Activated T-helper 1 cell treated with anti-CD3 and anti-CD28 coated beads, Interleukin-2, amount 50 U/mL, for 16 hours (primary cell): ENCODE results near the gene LPIN2.
"Not testable (repeated sequence)": the region's sequence is repeated elsewhere in the genome, so short reads cannot be mapped to it uniquely, and the experiment has no call there.

Experiments
- DNase-seq, 2 donors: peaks; one replicate each; pipeline ENCODE4 v3.0.0-alpha.2; 2020; ENCODE audit warnings: low read depth in 1 of 2, low spot score in 1 of 2

LPIN2 gene

DNA sequence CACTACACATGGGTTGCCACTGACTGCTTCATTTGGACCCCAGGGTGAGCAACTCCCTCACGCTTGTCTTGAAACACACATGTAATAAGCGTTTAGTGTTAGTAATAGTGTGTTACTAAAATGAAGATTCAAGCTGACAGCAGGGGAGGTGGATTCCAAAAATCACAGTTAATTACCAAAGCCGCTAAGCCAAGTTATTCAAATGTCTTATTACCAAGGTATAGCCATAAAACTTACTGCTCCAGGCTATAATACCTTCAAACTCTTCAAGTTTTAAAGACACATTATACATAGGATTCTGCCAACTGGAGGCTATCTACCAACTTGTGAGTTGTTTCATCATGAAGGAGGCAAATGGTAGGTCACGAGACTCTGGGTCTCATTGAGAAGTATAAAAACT lies 2.9 kb downstream of the LPIN2 start:
- DNase-seq: no peak

DNA sequence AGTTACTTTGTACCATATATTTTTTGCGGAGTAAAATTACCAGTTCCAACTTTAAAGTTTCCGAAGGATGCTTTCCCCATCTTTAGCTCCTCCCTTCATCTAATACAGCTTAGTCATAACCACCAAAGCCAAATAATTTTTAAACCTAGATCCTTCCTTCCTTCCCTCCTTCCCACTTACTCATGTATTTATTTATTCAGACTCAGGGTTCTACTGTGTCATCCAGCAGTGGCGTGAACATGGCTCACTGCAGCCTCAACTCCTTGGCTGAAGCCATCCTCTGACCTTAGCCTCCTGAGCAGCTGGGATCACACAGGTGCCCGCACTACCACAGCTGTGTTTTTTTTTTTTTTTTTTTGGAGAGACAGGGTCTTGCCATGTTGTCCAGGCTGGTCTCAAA lies 4.4 kb downstream of the LPIN2 start:
- DNase-seq: no peak

DNA sequence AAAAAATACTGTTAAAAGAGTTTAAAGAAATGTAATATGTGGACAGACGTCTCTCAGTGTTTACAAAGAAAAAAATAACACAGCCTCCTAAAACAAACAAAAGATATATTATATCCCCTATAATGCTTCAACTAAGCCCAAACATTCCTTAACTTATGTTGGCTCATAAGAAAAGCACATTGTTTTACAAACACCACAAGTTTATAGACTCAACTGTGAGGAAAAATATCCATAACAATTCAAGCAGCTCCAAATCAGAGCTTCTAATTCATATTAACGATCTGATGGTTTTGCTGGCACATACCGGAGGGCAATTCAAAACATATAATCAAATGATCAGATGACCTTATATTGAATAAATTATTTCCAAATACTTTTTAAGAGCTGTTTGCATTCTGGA lies 5.5 kb downstream of the LPIN2 start:
- DNase-seq: no peak

DNA sequence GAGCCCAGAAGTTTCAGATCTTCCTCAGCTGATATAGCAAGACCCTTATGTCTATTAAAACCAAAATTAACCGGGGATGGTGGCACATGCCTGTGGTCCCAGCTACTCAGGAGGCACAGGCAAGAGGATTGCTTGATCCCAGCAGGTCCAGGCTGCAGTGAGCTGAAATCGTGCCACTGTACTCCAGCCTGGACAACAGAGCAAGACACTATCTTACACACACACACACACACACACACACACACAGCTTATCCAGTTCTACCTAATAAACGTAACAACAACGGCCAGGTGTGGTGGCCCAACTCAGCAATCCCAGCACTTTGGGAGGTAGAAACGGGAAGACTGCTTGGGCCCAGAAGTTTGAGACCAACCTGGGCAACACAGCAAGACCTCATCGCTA lies 7.5 kb downstream of the LPIN2 start:
- DNase-seq: no peak

DNA sequence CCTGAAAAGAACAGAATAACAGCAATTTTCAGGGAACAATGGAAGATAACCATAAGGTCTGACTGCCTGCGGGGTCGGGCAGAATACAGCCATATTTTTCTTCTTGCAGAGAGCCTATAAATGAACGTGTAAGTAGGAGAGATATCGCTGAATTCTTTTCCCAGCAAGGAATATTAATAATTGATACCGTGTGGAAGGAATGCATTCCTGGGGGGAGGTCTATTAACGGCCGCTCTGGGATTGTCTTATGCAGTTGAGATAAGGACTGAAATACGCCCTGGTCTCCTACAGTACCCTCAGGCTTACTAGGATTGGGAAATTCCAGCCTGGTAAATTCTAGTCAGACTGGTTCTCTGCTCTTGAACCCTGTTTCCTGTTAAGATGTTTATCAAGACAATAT lies 9.2 kb downstream of the LPIN2 start:
- DNase-seq: not testable (repeated sequence)

DNA sequence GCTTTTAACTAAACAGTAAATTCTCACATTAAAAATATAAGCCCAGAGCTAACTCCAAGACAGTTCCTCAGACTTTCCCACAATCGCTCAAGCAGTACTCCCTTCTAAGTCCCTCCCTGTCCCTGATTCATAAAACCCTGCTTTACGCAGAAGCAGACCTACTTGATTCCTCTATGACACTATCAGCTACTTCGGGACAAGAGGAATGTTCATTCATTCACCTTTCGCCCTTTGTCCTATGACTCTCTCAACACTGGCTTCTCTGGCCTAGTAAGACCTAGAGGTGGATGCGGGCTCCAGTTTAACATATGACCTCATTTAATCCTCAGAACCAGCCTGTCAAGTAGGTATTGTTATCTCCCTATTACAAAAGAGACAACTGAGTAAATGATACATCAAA lies 10.2 kb downstream of the LPIN2 start:
- no peak for DNase-seq

DNA sequence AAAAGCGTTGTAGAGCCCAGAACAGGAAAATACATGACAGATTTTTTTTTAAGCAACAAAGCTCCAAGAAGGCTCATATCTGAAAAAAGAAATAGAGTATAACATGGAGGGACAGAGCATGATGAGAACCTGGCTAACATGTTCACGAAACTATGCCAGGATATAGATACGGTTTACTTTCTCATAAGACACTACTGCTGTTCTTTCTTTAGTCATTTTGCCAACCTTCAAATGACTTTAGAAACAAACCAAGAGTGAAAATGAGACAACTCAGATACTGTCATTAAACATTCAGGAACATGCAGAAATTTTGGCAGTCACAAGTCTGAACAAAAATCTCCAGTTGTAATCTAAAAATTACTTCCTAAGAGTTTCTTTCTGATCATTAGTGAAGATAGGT lies 14.3 kb downstream of the LPIN2 start:
- DNase-seq: no peak

DNA sequence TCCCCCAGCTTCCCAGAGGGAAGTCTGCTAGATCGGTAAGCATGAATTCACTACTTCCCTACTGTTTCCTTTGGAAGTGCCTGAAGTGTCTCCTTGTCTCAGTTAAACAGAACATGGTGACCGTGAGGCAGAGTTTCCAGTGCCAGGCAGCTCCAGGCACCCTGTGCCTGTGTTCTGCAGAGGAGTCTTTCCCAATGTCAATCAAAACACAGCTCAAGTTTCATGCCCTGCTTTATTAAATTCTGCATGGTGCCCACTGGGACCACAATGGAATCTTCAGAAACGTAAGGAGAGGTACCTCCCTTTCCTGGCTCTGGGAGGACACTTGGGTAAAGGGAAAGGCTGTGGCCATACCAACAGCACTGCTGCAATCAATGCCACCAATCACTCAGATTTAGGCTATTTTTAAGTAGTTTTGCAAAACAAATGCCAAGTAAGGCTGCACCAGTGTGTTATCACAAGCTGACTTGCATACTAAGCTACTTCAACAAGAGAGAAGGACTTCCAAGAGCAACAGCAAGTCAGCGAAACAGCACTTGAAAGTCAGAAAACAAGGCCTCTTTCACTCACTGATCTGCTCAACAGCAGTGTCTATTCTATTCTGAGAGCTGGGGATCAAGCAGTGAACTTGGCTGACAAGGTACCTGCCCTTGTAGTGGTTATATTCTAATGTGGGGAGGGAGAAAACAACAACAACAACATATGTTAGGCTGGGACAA lies 14.9 kb downstream of the LPIN2 start:
- no peak for DNase-seq

DNA sequence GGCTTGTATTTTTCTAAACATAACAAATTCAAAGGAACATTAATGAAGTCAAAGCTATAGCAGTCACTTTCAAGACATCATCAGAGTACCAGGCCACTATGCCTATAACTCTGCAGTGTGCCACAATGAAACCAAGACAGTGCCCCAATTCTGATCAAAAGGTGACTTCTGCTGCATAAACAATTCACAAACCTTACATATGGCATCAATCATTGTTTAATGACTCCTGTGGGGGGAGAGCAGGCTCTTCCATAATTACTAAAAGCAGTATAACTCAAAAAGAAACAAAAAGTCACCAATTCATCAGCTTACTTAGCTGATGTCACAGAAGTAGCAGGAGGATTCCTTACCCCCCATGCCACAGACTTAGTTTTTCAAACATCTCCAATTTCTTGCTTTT lies 15.5 kb downstream of the LPIN2 start:
- no peak for DNase-seq

DNA sequence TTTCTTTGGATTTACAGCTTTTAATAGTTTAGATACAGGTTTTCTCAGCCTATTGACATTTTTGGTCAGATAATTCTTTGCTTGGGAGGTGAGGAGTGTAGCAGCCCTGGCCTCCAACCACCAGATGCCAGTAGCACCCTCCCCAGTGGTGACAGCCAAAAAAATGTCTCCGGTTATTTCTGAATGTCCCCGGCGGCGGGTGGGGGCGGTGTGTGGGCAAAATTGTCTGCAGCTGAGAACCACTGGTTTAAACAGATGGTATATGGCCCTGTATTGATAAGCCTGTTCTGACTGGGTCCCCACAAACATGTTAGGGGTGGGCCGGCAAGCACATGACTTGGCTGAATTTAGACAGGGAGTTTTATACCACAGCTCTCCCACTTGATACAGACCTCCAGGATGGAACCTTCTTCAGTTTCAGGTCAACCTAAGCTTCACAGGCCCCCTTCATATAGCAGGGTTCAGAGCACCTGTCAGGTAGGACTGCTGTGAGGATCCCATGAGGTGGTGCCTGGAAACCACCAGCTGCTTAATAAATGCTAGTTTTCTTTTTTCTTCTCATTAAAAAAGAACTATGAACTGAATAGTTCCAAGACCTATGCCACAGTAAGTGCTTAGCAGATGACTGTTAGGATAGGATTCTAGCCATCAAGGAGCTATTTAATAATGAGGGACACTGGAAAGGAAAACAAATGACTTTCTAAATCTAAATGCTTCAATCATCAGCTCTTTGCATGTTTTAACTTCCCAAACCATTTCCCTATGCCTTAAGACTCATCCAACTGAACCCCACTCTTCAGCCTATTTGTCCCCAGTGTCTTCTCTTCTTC lies 18.1 kb downstream of the LPIN2 start:
- DNase-seq: peak; percentile 33 to 47

DNA sequence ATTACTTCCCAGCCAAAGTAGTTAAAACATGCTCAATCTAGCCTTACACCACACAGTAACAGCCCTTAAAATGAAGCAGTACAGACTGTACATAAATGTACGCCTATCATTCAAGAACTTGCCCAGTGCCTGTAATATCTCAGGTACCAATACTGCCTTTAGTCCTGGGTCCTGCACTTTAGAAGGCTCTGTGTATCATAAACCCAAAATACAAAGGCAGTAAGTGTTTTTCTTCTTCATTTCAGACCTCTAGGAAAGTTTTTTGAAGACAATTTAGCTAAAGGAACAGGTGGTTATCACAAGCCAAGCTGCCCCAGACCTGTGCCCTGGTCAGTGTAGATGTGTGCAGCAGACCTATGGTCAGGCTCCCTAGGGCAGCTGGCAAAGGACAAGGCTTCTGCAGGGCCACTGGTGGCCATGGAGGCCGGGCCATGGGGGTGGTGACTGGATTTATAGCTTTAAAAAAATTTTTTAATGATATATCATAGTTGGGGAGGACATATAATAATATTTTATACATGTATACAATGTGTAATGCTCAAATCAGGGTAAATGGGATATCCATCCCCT lies 18.8 kb downstream of the LPIN2 start:
- DNase-seq: no peak

DNA sequence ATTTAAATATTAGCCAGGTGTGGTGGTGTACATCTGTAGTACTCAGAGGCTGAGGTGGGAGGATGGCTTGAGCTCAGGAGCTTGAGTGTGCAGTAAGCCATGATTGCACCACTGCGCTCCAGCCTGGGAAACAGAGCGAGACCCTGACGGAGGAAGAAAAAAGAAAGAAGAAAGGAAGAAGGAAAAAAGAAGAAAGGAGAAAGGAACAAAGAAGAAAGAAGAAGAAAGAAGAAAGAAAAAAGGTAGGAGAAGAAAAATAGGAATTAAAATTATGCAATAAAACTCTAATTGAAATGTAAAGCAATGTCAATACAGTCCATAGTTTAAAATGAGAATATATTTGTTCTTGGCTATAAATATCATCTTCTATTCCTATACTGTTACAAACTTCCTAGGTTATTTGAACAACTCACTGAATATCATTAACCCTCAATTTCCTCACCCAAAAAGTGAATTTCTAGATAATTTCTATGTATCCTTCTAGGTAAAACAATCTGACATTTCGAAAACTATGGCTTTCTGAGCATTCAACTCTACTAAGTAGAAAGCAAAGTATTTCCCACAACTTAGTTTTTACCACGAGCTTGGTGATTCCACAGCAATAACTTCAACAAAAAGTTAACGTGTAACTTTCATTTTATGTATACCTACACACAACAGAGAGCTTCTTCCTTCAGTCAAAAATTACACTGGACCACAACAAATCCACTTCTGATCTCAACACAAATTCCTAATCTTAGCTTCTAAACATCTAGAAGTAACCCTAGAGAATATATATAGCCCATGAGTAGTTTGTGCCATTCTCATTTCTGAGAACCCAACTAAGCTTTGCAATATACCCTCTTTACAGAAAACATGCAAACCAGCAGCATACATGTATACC lies 19.7 kb downstream of the LPIN2 start:
- DNase-seq: no peak

DNA sequence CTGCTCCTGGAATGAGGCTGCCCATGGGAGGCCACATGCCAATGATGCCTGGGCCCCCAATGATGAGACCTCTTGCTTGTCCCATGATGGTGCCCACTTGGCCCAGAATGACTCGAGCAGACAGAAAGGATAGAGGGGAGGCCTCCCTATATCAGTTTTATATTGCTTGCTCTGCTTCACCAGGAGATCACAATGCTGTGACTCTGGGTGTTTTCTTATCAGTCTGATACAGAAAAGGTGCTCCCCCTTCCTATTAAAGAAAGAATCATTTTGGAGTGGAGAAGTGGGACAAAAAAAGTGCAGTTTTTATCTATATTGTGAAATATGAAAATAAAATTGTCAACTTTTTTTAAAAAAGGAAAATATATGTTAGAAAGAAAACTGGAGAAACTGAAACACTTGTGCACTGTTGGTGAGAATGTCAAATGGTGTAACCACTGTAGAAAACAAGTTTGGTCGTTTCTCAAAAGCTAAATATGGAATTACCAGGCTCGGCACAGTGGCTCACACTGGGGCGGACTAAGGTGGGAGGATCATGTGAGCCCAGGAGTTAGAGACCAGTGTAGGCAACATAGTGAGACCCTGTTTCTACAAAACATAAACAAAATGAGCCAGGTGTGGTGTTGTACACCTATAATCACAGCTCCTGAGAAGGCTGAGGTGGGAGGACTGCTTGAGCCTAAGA lies 21.8 kb downstream of the LPIN2 start:
- DNase-seq: no peak

DNA sequence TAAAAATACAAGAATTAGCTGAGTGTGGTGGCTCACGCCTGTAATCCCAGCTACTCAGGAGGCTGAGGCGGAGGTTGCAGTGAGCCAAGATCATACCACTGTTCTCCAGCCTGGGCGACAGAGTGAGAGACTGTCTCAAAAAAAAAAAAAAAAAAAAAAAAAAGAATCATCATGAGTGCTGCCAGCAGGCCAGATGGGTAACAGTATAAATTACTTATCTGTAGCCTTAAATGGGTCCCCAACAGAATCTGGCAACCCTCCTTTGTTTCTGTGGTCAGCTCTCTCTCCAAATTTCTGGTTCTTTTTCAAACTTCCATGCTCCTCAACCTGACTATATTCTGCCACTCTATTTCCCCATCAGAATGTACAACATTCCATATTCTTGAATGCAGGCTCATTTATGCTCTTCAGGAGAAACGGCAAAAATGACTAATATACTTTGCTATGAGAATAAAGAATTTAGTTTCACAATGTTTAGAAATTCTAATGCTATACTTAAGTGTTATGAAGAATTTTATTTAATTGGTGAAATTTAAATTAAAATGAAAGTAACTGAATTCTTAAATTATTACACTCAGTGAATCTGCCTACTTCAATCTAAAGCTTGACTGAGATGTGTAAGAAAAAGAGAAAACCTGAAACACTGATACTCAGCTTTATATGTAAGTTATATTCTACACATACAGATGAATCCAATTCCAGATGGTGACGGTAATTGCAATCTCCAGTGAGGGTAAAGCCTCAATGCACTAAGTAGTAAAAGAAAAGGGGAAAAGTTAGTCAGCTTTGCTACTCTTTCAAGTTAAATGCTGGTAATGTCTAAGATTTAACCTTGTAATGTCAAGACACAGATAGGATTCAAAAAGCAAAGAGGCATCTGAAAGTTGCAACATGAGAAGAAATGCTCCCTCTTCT lies 24.8 kb downstream of the LPIN2 start:
- no peak for DNase-seq

DNA sequence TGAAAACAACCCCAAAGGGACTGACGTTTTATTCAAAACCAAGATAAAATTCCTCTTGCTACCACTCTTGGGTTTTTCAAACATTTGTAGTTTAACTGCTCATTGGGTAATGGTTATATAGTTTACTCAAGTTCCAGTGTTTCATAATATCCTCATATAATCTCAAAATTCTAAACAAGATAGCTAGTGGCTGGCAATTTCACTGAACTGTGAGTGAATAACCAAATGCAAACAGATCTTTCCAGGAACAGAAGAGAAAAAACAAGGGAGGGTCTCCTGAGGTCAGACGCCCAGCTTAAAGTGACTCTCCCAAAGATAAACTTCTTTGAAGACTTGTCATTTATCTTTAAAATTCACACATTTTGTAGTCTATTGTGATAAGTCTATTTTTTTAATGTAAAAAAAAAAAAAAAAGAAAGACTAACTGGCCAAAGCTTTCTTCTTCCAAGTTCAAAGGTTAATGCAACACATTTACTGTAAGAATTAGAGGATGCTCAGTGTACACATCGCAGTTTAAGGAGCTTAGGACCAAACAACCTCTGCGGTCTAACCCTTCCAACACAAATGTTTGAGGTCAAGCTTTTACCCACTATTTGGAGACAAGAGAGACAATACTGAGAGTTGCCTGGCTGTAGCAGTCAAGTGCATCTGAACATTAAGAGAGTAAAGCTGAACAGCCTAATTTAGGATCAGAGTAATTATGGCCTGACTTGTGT lies 26.6 kb downstream of the LPIN2 start:
- no peak for DNase-seq

DNA sequence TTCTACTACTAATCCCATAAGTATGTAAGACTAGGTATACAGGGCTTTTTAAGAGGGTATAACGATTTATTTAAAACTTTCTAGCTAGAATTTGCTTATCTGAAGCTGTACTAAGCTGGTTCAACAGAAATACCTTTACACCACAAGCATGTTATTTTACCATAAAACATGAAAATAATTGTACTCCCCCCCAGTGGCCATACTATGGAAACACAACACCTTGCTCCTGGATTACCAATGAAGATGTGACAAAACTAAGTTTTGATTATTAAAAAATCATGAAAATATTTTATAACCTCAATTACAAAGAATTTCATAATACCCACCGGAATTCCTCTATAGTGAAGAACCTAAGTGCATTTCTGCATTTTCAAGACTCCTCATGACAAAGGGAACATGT lies 27.3 kb downstream of the LPIN2 start:
- DNase-seq: no peak

DNA sequence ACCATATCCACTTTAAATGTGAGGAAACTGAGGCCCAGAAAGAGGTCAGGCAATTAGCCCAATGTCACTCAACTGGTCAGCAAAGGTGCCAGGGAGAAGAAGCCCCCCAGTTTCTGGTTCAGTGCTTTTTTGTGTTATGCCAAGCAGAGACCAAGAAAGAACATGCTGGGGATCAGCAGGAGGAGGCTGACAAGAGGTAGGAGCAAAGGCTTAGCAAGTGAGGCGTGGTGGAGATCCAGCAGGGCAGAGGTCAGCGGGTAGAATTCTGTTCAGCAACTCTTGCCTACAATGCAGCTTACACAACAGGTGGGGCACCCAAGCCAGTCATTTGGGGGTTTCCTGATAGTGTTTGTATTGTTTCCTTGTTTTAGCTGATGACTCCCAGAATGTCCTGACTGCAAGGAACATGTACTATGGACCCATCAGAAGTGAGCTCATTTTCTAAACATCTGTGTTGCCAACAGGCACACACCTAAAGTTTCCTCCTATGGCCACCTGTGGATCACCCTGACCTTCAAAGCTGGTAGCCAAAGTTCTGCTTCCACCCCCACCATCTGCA lies 28.2 kb downstream of the LPIN2 start:
- no peak for DNase-seq

DNA sequence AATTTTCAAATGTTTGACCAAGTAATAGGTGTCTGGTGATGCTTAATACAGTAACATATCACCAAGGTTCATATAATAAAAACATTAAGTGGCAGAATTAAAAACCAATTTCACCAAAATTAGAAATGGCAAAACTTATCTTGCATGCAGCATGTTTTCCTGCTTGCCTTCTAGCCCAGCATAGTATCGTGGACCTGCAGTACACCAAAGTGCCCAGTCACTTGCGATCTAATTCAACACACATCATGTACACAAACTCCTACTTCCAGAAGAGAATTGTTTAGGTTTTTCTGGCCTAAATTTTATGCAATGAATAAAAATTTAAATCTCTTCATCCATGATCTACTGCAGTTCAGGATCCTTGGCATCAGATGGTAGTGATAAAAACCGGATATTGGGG lies 28.9 kb downstream of the LPIN2 start:
- DNase-seq: no peak

DNA sequence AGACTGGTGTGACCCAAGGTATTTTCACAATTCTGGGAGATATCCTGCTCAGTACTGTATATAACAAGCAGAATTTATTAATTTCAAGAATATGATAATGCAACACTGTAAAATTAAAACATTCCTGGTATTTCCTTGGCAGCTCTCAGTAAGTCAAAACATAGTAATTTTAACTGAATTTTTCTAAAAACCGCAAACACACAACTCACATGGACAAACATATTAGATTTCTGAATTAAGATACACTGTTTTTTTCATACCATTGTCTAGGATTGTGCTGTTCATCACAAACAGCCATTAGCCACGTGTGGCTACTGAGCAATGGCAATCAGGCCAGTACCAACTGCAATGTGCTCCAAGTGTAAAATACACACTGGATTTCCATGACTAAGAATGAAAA lies 29.6 kb downstream of the LPIN2 start:
- DNase-seq: no peak
